NCI-H460 (cell line): ENCODE results near the gene KATNB1. TPM values are rescaled to one million over a fixed set of nuclear protein-coding genes. Genes with fewer than 3 reads are reported as not detected.
"Not testable (repeated sequence)": the region's sequence is repeated elsewhere in the genome, so short reads cannot be mapped to it uniquely, and the experiment has no call there.

Source experiments
- DNase-seq: peaks from one replicate; pipeline ENCODE4 v3.0.0-alpha.2; 2016; ENCODE audit warnings: low read depth; ENCODE audit errors: extremely low read depth
- total RNA-seq: library from RNA; depleted of rRNA; stranded (reverse); fragments of >200 nt; shearing (Covaris generic); gene quantifications from 2 replicates; pipeline ENCODE4 v1.2.3, GENCODE V29; 2014

KATNB1 gene
- total RNA-seq, 1 experiment from 2014 or later = 64.7 TPM

DNA sequence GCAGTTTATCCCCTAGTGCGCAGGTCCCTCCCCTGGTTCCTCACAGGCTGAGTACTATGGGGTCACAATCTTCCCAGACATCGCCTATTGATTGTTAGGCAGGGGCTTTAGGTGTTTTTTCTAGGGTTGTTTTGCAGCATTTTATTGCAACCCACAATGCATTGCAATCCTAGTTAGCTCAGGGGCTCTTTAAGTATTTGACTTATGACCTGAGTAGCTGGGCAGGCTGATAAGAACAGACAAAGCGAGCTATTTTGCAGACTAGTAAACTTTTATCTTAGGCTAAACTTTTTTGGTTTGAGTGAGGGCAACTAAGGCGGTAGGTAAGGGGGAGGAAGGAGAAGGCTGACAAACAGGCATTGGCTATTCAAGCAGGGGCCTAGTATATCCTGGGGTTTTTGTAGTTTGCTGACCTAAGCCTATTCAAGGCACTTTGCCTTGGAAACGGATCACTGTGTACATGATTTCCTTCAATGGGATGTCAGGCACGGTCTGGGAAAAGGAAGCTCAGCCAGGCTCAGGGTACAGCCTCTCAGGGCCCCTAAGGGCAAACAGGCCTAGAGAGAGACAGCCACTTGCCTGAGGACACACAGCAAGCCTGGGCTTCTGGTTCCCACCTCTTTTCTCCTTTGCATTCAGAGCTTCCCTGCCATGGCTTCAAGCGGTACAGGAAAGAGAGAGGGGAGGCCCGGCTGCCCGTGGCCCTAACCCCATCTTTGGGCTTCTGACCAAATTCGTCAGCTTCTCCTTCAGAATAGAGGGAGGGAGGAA lies 34.6 kb upstream of the KATNB1 start:
- DNase-seq = no peak

DNA sequence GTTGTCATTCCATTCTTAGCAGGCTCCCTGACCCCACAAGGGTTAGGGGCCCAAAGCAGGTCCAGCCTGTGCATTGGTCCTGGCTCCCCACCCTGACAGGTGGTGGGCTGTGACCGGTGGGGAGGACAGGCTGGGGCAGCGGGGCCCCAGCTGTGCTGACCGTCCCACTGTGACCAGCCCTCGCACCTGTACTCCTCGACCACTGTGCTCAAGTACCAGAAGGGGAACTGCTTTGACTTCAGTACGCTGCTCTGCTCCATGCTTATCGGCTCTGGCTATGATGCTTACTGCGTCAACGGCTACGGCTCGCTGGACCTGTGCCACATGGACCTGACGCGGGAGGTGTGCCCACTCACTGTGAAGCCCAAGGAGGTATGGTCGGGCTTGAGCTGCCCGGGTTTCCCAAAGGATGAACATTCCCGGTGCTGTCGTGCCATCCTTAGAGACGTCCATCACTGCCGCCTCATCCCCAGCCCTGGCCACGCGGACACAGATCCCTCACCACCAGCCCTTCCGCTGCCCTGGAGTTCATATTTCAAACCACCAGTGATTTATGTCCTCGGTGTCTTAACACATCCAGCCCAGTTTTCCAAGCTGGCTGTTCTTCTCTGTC lies 33.7 kb upstream of the KATNB1 start:
- no peak for DNase-seq

DNA sequence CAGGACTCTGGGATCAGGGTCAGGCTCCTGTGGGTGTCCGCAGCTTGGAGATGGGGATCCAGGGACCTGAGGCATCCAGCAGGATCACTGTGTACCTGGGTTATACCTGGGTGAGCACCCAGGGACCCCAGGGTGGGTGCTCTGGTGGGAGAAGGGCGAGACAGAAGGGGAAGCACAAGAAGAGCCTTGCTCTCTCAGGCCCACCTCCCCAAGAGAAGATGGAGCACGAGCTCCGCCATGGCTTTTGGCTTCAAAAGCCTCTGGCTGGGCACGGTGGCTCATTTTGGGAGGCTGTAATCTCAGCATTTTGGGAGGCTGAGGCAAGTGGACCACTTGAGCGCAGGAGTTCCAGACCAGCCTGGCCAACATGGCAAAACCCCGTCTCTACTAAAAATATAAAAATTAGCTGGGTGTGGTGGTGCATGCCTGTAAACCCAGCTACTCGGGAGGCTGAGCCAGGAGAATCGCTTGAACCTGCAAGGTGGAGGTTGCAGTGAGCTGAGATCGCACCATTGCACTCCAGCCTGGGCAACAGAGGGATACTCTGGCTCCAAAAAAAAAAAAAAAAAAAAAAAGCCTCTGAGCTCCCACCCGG lies 32.1 kb upstream of the KATNB1 start:
- DNase-seq = no peak

DNA sequence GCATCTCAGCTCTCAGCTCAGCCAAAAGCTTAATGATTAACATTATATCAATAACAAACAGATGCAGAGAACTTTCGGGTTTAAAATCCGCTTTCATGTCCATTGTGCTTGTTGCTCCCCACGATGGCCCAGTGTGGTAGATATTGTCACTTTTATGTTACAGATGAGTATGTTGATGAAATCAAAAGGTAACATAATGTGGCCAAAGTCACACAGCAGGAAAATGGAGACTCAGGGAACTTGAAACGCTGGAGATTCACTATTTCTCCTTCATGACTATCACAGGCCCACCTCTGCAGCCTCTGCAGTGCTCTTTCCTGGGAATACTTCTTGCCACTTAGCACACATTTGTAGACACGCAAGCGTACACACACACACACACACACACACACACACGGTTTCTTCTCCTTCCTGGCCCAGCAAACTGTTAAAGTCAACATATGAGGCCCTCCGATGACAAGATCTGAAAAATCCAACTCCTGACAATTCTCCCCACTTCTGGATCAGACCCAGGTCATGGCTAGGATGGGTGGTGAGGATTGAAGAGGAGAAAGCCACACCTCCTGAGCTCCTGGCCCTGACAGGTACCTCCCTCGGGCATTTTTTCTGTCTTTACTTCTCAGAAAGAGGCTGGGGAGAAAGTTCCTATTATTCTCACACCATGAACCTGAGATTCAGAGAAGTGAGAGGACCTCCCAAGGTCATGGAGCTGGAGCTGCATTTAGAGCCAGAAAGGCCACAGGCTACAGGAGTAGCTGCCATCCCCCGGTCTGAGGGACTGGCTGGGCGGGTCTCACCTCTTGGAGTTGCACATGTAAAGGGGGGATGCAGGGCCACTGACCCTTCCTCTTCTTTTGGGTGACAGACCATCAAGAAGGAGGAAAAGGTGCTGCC lies 31.3 kb upstream of the KATNB1 start:
- no peak for DNase-seq

DNA sequence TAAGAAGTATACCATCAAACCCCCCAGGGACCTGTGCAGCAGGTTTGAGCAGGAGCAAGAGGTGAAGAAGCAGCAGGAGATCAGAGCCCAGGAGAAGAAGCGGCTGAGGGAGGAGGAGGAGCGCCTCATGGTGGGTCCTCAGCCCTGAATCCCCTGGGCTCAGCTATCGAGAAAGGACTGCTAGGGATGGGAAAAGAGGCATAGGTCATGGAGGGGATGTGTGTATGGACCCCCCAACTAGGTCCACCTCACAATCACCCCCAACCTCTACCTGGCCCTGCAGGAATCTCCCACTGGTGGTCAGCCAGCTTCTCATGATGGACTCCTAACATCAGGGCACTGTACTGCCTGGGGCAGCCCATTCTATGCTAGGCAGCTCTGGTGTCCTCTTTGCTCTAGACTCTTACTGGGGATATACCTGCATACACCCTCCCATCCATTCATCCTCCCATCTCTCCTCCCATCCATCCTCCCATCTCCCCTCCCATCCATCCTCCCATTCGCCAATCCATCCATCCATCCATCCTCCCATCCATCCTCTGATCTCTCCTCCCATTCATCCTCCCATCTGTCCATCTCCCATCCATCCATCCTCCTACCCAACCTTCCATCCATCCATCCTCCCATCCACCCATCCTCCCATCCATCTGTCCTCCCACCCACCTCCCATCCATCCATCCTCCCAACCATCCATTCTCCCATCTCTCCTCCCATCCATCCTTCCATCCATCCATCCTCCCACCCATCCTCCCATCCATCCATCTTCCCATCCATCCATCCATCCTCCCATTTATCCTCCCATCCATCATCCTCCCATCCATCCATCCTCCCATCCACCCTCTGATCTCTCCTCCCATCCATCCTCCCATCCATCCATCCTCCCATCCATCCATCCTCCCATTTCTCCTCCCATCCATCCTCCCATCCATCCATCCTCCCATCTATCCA lies 30.4 kb upstream of the KATNB1 start:
- no peak for DNase-seq

DNA sequence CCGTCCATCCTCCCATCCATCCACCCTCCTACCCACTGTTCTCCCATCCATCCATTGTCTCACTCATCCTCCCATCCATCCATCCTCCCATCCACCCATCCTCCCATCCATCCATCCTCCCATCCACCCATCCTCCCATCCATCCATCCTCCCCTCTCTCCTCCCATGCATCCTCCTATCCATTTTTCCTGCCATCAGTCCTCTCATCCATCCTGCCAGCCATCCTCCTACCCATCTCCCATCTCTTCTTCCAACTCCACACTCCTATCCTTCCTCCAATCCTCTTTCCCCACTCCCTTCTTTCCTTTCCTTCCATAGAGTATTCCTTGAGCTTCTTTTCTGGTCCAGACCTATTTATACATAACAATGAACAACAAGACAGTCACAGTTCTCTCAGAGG lies 28.9 kb upstream of the KATNB1 start:
- DNase-seq = no peak

DNA sequence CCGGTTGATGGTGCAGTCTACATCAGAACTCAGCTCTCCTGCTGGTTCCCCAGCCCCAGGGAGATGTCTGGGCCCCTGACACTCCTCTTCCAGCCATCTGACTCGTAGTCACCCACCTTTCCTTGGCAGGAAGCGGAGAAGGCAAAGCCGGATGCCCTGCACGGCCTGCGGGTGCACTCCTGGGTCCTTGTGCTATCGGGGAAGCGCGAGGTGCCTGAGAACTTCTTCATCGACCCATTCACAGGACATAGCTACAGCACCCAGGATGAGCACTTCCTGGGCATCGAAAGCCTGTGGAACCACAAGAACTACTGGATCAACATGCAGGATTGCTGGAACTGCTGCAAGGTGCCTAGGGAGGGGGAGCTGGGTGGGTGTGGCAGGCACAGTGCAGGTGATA lies 28.2 kb upstream of the KATNB1 start:
- DNase-seq = no peak

DNA sequence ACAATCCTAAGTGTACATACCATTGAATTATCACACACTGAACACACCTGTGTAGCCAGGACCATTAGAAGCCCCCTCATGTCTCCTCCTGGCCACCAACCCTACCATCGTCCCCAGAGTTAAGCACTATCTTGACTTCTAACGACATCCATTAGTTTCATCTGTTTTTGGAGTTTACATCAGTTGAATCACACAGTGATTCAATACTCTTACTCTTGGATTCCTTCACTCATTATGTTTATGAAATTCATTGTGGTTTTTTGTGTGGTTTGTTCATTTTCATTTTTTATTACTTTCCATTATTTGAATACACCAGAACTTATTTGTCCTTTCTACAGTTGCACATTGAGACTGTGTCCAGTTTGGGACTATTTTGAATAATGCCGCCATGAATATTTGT lies 27.4 kb upstream of the KATNB1 start:
- no peak for DNase-seq

DNA sequence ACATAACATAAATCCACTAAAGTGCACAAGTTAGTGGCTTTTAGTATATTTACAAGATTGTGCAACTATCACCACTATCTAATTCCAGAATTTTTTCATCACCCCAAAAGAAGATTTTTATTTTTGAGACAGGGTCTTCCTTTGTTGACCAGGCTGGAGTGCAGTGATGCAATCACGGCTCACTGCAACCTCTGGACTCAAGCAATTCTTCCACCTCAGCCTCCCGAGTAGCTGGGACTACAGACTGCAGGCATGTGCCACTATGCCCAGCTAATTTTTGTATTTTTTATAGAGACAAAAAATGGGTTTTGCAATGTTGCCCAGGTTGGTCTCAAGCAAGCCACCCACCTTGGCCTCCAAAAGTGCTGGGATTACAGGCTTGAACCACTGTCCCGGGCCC lies 25.9 kb upstream of the KATNB1 start:
- DNase-seq = no peak

DNA sequence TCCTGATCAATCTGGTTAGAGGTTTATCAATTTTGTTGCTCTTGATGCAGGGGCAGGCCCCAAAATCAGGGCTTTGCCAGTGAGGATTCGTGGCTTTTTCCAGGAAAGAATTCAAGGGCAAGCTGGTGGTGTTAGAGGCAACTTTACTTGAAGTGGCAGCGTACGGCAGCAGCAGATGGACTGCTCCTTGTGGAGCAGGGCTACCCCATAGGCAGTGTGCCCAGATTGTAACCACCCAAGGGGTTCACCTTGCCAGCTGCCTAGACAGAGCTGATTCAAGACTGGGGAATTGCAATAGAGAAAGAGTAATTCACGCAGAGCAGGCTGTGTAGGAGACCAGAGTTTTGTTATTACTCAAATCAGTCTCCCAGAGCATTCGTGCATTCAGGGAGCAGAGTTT lies 24.2 kb upstream of the KATNB1 start:
- DNase-seq = no peak

DNA sequence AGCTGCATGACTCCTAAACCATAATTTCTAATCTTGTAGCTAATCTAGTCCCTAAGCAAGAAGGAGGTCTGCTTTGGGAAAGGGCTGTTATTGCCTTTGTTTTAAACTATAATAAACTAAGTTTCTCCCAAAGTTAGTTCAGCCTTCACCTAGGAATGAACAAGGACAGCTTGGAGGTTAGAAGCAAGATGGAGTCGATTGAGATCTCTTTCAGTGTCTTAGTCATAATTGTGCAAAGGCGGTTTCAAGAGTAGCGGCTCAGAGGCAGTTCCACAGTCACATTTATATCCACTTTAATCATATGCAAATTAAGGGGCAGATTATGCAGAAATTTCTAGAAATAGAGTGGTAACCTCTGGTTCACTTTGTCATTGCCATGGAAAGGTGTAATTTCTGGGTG lies 23.6 kb upstream of the KATNB1 start:
- DNase-seq = no peak

DNA sequence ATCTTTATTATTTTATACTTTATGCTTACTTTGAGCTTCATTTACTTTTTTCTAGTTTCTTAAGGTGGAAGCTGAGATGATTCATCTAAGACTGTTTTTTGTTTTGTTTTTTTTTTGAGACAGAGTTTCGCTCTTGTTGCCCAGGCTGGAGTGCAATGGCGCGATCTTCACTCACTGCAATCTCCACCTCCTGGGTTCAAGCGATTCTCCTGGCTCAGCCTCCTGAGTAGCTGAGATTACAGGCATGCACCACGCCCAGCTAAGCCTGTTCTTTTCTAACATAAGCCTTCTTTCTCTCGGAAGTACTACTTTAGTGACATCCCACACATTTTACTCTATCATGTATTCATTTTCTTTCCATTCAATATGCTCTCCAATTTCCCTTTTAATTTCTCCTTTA lies 23.0 kb upstream of the KATNB1 start:
- not testable (repeated sequence) for DNase-seq

DNA sequence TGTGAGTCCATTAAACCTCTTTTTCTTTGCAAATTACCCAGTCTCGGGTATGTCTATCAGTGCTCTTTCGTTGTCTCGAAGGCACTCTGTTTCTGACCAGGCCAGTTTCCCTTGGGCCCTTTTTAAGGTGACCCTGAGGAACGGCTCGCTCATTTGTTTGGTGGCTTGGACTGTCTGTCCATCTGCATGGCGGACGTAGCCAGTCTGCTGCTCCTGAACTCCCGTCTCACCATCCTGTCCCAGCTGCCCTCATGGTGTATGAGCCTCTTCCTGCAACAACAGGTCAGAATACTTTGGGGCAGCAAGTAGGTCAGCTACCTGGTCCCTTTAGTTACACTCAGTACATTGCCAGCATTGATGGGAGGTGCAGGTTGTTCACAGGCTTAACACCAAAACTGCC lies 22.0 kb upstream of the KATNB1 start:
- DNase-seq = no peak

DNA sequence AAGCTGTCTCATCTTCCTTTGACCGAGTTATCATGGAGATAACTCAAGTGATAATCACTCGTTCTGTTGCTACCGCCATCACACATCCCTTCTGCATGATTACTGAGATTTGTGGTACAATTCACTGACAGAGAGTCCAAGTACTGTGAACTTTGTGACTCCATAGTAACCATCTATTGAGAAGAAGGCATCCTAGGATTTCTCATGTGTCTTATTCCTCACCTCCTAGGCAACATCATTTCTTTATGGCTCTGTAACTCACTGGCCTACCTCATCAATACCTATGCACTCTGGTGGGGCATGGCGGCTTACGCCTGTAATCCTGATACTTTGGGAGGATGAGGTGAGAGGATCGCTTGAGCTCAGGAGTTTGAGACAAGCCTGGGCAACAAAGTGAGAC lies 21.5 kb upstream of the KATNB1 start:
- no peak for DNase-seq

DNA sequence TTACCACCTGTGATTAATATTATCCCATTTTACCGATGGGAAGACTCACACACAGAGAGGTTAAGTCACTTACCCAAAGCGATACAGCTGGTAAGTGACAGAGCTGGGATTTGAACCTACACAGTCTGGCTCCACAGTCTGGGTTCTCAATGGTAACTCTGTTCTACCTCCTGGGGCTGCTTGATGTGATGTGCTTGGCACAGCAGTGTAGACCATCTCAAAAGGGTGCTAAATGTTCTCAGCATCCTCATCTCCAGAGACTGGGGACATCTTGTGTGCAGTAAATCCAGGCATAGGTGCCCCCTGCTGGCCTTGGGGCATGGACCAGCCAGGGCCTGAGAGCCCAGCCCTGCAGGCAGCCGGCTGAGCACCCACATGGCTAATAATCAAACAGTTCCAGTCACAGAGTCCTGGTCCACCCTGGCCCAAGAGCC lies 15.4 kb upstream of the KATNB1 start:
- DNase-seq = peak; percentile 63

DNA sequence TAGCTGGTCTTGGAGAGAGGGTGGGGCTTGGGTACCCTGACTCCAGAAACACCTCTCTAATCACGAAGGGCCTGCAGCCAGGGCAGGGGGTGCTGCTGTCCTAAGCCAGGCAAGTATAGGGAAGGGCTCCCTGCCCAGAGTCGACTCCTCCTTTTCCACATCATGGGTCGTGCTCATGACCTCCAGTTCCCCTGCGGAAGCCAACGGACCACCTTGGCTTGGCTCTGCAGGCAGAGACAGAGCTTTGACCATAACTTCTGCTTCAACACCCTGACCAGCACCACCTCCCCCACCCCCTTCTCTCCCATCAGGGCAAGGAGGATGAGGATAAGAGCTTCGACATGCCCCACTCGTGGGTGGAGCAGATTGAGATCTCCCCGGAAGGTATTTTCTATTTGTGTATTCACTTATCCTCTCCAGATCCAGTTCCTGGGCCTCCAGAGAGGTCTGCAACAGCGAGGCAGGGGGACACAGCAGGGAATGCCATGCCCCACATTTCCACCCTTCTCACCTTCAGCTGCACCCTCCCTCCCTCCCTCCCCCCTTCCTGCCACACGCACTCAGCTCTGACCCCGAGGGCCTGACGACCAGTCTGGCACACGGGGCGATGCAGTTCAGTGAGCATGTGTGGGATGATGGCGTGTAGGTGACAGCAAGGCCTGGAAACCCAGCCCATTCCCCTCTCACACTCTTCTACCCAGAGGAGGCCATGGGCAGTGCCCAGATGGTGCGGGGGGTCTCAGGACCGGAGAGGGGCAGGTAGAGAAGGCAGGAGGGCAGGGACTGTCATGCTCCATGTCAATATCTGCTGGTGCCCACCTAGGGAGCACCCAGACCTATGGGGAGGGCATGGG lies 14.0 kb upstream of the KATNB1 start:
- no peak for DNase-seq

DNA sequence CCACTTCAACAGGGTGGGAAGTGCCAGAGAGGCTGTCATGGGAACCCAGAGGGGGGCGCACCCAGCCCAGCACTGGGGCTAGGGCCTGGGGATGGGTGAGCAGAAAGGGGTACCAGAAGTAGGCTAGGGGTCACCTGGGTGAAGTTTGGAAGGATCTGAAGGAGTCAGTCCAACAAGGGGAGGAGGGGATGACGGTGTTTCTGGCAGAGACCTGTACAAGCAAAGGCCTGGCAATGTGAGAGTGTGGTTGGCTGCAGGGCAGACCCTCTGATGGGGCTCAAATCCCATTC lies 13.4 kb upstream of the KATNB1 start:
- no peak for DNase-seq

DNA sequence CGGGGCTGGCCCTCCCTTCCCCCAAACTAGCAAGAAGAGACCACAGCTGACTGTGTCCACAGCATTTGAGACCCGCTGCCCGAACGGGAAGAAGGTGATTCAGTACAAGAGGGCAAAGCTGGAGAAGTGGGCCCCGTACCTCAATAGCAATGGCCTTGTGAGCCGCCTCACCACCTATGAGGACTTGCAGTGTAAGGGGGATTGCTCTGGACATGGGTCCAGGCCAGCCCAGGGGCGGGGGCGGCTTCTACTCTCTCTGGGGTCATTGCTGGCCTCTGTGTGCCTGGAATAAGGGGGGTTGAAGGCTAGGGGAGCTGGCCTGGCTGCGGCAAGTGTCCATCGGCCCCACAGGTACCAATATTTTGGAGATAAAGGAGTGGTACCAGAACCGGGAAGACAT lies 12.9 kb upstream of the KATNB1 start:
- no peak for DNase-seq

DNA sequence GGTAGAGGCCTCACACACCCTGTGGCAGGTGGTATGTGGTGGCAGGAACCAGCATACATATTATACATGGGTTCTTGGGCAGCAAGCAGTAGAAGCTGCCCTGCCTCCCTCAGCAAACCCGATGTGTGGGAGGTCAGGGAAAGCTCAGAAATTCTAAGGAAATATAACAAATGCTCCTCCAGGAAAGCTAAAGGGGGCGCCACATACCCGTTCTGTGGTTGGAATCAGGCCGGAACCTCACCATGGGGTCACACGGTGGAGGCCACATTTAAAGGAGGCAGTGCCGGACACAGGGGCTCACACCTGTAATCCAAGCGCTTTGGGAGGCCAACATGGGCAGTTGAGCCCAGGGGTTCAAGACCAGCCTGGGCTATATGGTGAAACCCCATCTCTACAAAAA lies 12.4 kb upstream of the KATNB1 start:
- DNase-seq = no peak
